Measurements from ENCODE around the gene MRAP2.

The MRAP2 gene

GRCh38 chr6:84139311-84139710, 105.7 kb downstream of the MRAP2 start:
- H3K4me3 ChIP-seq (ENCODE audit: low read depth in 1 of 5, low read length in 5 of 5) = no peak overlapping the region
- H3K27me3 ChIP-seq (ENCODE audit: control insufficient read depth in 5 of 5, insufficient read depth in 4 of 5, low read length in 5 of 5) = no peaks in the 10 kb centered on the region
- H3K9ac ChIP-seq (ENCODE audit: low read length in 5 of 5) = no peak overlapping the region
- H3K4me1 ChIP-seq (ENCODE audit: control insufficient read depth in 5 of 5, insufficient read depth in 5 of 5, low read length in 5 of 5) = peaks cover 0 to 5% (median 0%) of the 10 kb centered on the region in 5 donors
- H3K27ac ChIP-seq (ENCODE audit: low read depth, low read length) = no peak overlapping the region
- peaks cover 13 to 35% (median 14%) of the 10 kb centered on the region in 5 donors for H3K36me3 ChIP-seq (ENCODE audit: control insufficient read depth in 5 of 5, insufficient read depth in 5 of 5, low read length in 5 of 5)
- H3K9me3 ChIP-seq (ENCODE audit: control insufficient read depth in 5 of 5, low read length in 5 of 5) = no peaks in the 10 kb centered on the region

Data from subcutaneous abdominal adipose tissue (tissue), 5 donors.